Muscle of leg (tissue), 11 donors: ENCODE results near the gene FCHSD2. TPM values are rescaled to one million over a fixed set of nuclear protein-coding genes. Genes with fewer than 3 reads are reported as not detected.

ENCODE experiments used
- DNase-seq: peaks from one replicate; pipeline ENCODE4 v3.0.0; 2013
- H3K27ac ChIP-seq: one replicate; pipeline ENCODE4 v1.5.1; 2013; ENCODE audit warnings: mild to moderate bottlenecking, low read length, control low read depth
- H3K27me3 ChIP-seq: one replicate; pipeline ENCODE4 v1.6.1; 2013; ENCODE audit warnings: low read length; ENCODE audit not compliant: control insufficient read depth, insufficient read depth
- H3K36me3 ChIP-seq: one replicate; pipeline ENCODE4 v1.6.1; 2013; ENCODE audit warnings: low read length; ENCODE audit not compliant: control insufficient read depth, insufficient read depth
- H3K4me1 ChIP-seq: one replicate; pipeline ENCODE4 v1.6.1; 2013; ENCODE audit warnings: low read length; ENCODE audit not compliant: control insufficient read depth, insufficient read depth
- H3K4me3 ChIP-seq: one replicate; pipeline ENCODE4 v1.5.1; 2013; ENCODE audit warnings: low read length, control low read depth
- H3K9me3 ChIP-seq: replicated peaks from 2 replicates; pipeline ENCODE4 v1.6.1; 2013; ENCODE audit warnings: low read depth, low read length; ENCODE audit not compliant: control insufficient read depth
- WGBS: methylation state at CpG from one replicate; pipeline ENCODE4 v1.1.5; 2013; ENCODE audit warnings: missing lambda C conversion rate; ENCODE audit not compliant: insufficient coverage; 5-methylcytosine and 5-hydroxymethylcytosine counted together
- polyA plus RNA-seq, 8 donors: library from polyadenylated mRNA; unstranded; fragments of 120-200 nt; gene quantifications; one replicate each; pipeline versions ENCODE4 v1.2.1 to v1.2.3, GENCODE V29; 2013; ENCODE audit warnings: inconsistent platforms in 1 of 8, low replicate concordance in 1 of 8; ENCODE audit not compliant: insufficient read length in 8 of 8, insufficient read depth in 1 of 8
- total RNA-seq: library from RNA; stranded (reverse); fragments of 120-200 nt; gene quantifications from one replicate; pipeline ENCODE4 v1.2.4, GENCODE V29; 2013

Gene FCHSD2
- total and polyA plus RNA-seq, 9 donors, result 13.7 to 29.3 (median 24.2) TPM

GRCh38 chr11:73099512-73100266 lies 42.4 kb downstream of the FCHSD2 start:
- WGBS, result 80% methylated on average over 19 of the region's 25 CpGs
- Histone ChIP-seq H3K27me3 (no peaks in the 10 kb centered on the region), H3K4me1 (no peaks in the 10 kb centered on the region), H3K36me3 (peaks cover 6% of the 10 kb centered on the region), H3K4me3 (no peak overlapping the region), H3K27ac (no peak overlapping the region), H3K9me3 (no peaks in the 10 kb centered on the region)
- DNase-seq, result no peak

- Histone ChIP-seq H3K36me3 (peaks cover 6% of the 10 kb centered on the region), H3K4me1 (no peaks in the 10 kb centered on the region), H3K27me3 (no peaks in the 10 kb centered on the region), H3K9me3 (no peaks in the 10 kb centered on the region), H3K4me3 (no peak overlapping the region), H3K27ac (no peak overlapping the region)
- WGBS, result no CpG with 5 or more reads among the region's 2 CpGs
- DNase-seq, result peak; percentile 66
Observed at GRCh38 chr11:73095613-73096012, 46.5 kb downstream of the FCHSD2 start.

GRCh38 chr11:73091521-73092305 lies 50.4 kb downstream of the FCHSD2 start:
- H3K4me1 ChIP-seq, result no peaks in the 10 kb centered on the region
- no peaks in the 10 kb centered on the region for H3K27me3 ChIP-seq
- H3K4me3 ChIP-seq, result no peak overlapping the region
- H3K9me3 ChIP-seq, result no peaks in the 10 kb centered on the region
- no CpG with 5 or more reads among the region's 9 CpGs for WGBS
- peaks cover 3% of the 10 kb centered on the region for H3K36me3 ChIP-seq
- no peak for DNase-seq
- H3K27ac ChIP-seq, result no peak overlapping the region

GRCh38 chr11:73087730-73088129 lies 54.4 kb downstream of the FCHSD2 start:
- H3K4me3 ChIP-seq, result no peak overlapping the region
- peak; percentile 40 for DNase-seq
- H3K27me3 ChIP-seq, result no peaks in the 10 kb centered on the region
- H3K36me3 ChIP-seq, result peaks cover 3% of the 10 kb centered on the region
- 63% methylated on average over 1 of the region's 1 CpG for WGBS
- no peaks in the 10 kb centered on the region for H3K4me1 ChIP-seq
- H3K9me3 ChIP-seq, result no peaks in the 10 kb centered on the region
- H3K27ac ChIP-seq, result no peak overlapping the region

GRCh38 chr11:73085189-73085875 lies 56.8 kb downstream of the FCHSD2 start:
- H3K4me1 ChIP-seq, result no peaks in the 10 kb centered on the region
- H3K27me3 ChIP-seq, result no peaks in the 10 kb centered on the region
- H3K36me3 ChIP-seq, result no peaks in the 10 kb centered on the region
- no peak overlapping the region for H3K4me3 ChIP-seq
- DNase-seq, result peak; percentile 46
- no peaks in the 10 kb centered on the region for H3K9me3 ChIP-seq
- WGBS, result no CpG with 5 or more reads among the region's 4 CpGs
- H3K27ac ChIP-seq, result no peak overlapping the region

- Histone ChIP-seq H3K36me3 (no peaks in the 10 kb centered on the region), H3K4me3 (no peak overlapping the region), H3K27me3 (no peaks in the 10 kb centered on the region), H3K4me1 (no peaks in the 10 kb centered on the region), H3K27ac (no peak overlapping the region), H3K9me3 (peaks cover 6% of the 10 kb centered on the region)
- 100% methylated on average over 2 of the region's 9 CpGs for WGBS
- DNase-seq, result no peak
Observed at GRCh38 chr11:73078631-73079030, 63.5 kb downstream of the FCHSD2 start.

GRCh38 chr11:73077454-73077853 lies 64.7 kb downstream of the FCHSD2 start:
- no peak for DNase-seq

GRCh38 chr11:73074319-73074718 lies 67.8 kb downstream of the FCHSD2 start:
- Histone ChIP-seq H3K36me3 (no peaks in the 10 kb centered on the region), H3K4me3 (no peak overlapping the region), H3K27ac (no peak overlapping the region), H3K9me3 (peaks cover 6% of the 10 kb centered on the region), H3K4me1 (no peaks in the 10 kb centered on the region), H3K27me3 (no peaks in the 10 kb centered on the region)
- DNase-seq, result no peak
- WGBS, result no CpG with 5 or more reads among the region's 1 CpG

More at GRCh38 chr11:73077454-73077853, 64.7 kb downstream of the FCHSD2 start:
- no peaks in the 10 kb centered on the region for H3K36me3 ChIP-seq
- H3K9me3 ChIP-seq, result peaks cover 6% of the 10 kb centered on the region
- no peaks in the 10 kb centered on the region for H3K4me1 ChIP-seq
- no peaks in the 10 kb centered on the region for H3K27me3 ChIP-seq
- H3K27ac ChIP-seq, result no peak overlapping the region
- no peak overlapping the region for H3K4me3 ChIP-seq

GRCh38 chr11:73072935-73073481 lies 69.1 kb downstream of the FCHSD2 start:
- Histone ChIP-seq H3K27me3 (no peaks in the 10 kb centered on the region), H3K27ac (peak overlapping the region; percentile 10), H3K9me3 (peaks cover 6% of the 10 kb centered on the region), H3K4me1 (no peaks in the 10 kb centered on the region), H3K4me3 (no peak overlapping the region), H3K36me3 (no peaks in the 10 kb centered on the region)
- WGBS, result no CpG with 5 or more reads among the region's 2 CpGs
- DNase-seq, result peak; percentile 57

- Histone ChIP-seq H3K27ac (no peak overlapping the region), H3K27me3 (no peaks in the 10 kb centered on the region), H3K4me1 (no peaks in the 10 kb centered on the region), H3K36me3 (no peaks in the 10 kb centered on the region), H3K4me3 (no peak overlapping the region), H3K9me3 (no peaks in the 10 kb centered on the region)
- no CpG with 5 or more reads among the region's 3 CpGs for WGBS
- no peak for DNase-seq
Observed at GRCh38 chr11:73070653-73071052, 71.5 kb downstream of the FCHSD2 start.
